ENCODE results near the gene RASD1.
A peak's percentile ranks its signal among the peaks of the same experiment; 100 is the strongest.

RASD1 gene, protein sequence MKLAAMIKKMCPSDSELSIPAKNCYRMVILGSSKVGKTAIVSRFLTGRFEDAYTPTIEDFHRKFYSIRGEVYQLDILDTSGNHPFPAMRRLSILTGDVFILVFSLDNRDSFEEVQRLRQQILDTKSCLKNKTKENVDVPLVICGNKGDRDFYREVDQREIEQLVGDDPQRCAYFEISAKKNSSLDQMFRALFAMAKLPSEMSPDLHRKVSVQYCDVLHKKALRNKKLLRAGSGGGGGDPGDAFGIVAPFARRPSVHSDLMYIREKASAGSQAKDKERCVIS

DNA sequence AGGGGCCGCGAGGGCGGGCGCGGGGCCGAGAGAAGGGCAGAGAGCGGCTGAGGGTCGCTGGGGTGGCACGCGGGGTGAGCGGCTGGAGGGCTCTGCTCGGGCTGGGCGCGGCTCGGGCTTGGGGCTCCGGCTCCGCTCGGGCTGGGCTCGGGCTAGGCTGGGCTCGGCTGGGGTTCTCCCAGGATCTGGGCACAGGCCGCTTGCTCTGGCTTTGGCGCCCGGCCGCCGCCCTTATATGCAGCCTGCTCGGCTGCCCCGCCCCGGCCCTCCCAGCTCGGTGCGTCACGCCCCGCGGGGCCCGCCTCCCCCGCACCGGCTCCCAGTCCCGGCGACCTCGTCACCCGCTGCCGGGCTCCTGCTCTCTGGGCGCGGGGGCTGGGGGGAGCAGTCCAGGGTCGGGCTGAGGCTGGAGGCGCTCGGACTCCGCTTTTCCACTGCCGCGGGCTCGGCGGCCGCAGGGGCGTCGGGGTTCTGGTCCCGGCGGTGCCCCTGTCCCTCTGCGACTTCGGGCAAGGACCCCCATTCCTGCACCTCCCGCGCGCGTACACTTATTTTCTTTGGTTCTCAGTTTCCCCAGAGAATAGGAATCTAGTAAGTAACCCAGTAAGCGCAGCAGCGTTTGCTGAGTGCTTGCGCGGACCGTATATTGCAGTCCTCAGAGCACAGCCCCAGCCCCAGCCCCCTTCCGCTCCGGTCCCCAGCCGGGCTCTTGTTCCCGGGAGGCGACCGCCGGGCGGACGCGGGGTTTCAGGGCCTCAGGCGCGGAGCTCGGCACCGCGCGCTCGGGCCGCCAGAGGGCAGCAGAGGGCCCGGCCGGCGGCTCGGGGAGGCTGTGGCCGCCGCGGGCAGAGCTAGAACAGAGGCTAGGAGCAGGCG, at the start of gene RASD1:
RASD1 (minus strand) TSS at position 207 of the 876 bp plus-strand sequence. CDS start 214 bp downstream, outside the sequence.
- Histone ChIP-seq H3K9ac (ENCODE audit: low read depth, low read length) (peak within 1 kb of the TSS; percentile 74; the same call in 1 of the 2 replicates), H3K36me3 (ENCODE audit: insufficient read depth, low read depth, low read length) (peaks cover 12% of the 10 kb centered on the region), H3K9me3 (ENCODE audit: insufficient read depth, low read depth, low read length) (no peaks in the 10 kb centered on the region), H3K27me3 (ENCODE audit: insufficient read depth, low read length) (peaks cover 29% of the 10 kb centered on the region), H3K4me1 (ENCODE audit: insufficient read depth, low read length) (peaks cover 13% of the 10 kb centered on the region), H3K4me3 (ENCODE audit: low read length) (peak within 1 kb of the TSS; percentile 77), H3K27ac (ENCODE audit: low read length) (no peak within 1 kb of the TSS)

- Histone ChIP-seq H3K4me1 (ENCODE audit: insufficient read depth, low read length) (no peaks in the 10 kb centered on the region), H3K9me3 (ENCODE audit: insufficient read depth, low read depth, low read length) (no peaks in the 10 kb centered on the region), H3K27me3 (ENCODE audit: insufficient read depth, low read length) (no peaks in the 10 kb centered on the region), H3K36me3 (ENCODE audit: insufficient read depth, low read depth, low read length) (no peaks in the 10 kb centered on the region), H3K4me3 (ENCODE audit: low read length) (no peak overlapping the region), H3K27ac (ENCODE audit: low read length) (no peak overlapping the region), H3K9ac (ENCODE audit: low read depth, low read length) (no peak overlapping the region)
Measured at GRCh38 chr17:17545984-17546383, 49.8 kb upstream of the RASD1 start.

- no peaks in the 10 kb centered on the region for H3K27me3 ChIP-seq (ENCODE audit: insufficient read depth, low read length)
- H3K36me3 ChIP-seq (ENCODE audit: insufficient read depth, low read depth, low read length), result no peaks in the 10 kb centered on the region
- no peak overlapping the region for H3K27ac ChIP-seq (ENCODE audit: low read length)
- no peaks in the 10 kb centered on the region for H3K4me1 ChIP-seq (ENCODE audit: insufficient read depth, low read length)
- H3K4me3 ChIP-seq (ENCODE audit: low read length), result no peak overlapping the region
- H3K9ac ChIP-seq (ENCODE audit: low read depth, low read length), result no peak overlapping the region
- no peaks in the 10 kb centered on the region for H3K9me3 ChIP-seq (ENCODE audit: insufficient read depth, low read depth, low read length)
Measured at GRCh38 chr17:17545031-17545820, 49.0 kb upstream of the RASD1 start.

- no peak overlapping the region for H3K9ac ChIP-seq (ENCODE audit: low read depth, low read length)
- no peaks in the 10 kb centered on the region for H3K27me3 ChIP-seq (ENCODE audit: insufficient read depth, low read length)
- no peak overlapping the region for H3K4me3 ChIP-seq (ENCODE audit: low read length)
- H3K36me3 ChIP-seq (ENCODE audit: insufficient read depth, low read depth, low read length), result no peaks in the 10 kb centered on the region
- H3K4me1 ChIP-seq (ENCODE audit: insufficient read depth, low read length), result no peaks in the 10 kb centered on the region
- H3K27ac ChIP-seq (ENCODE audit: low read length), result no peak overlapping the region
- no peaks in the 10 kb centered on the region for H3K9me3 ChIP-seq (ENCODE audit: insufficient read depth, low read depth, low read length)
Measured at GRCh38 chr17:17542906-17543635, 46.9 kb upstream of the RASD1 start.

GRCh38 chr17:17541640-17542001, 45.4 kb upstream of the RASD1 start:
- Histone ChIP-seq H3K27me3 (ENCODE audit: insufficient read depth, low read length) (no peaks in the 10 kb centered on the region), H3K27ac (ENCODE audit: low read length) (no peak overlapping the region), H3K36me3 (ENCODE audit: insufficient read depth, low read depth, low read length) (no peaks in the 10 kb centered on the region), H3K4me1 (ENCODE audit: insufficient read depth, low read length) (no peaks in the 10 kb centered on the region), H3K9ac (ENCODE audit: low read depth, low read length) (no peak overlapping the region), H3K9me3 (ENCODE audit: insufficient read depth, low read depth, low read length) (no peaks in the 10 kb centered on the region), H3K4me3 (ENCODE audit: low read length) (no peak overlapping the region)

DNA sequence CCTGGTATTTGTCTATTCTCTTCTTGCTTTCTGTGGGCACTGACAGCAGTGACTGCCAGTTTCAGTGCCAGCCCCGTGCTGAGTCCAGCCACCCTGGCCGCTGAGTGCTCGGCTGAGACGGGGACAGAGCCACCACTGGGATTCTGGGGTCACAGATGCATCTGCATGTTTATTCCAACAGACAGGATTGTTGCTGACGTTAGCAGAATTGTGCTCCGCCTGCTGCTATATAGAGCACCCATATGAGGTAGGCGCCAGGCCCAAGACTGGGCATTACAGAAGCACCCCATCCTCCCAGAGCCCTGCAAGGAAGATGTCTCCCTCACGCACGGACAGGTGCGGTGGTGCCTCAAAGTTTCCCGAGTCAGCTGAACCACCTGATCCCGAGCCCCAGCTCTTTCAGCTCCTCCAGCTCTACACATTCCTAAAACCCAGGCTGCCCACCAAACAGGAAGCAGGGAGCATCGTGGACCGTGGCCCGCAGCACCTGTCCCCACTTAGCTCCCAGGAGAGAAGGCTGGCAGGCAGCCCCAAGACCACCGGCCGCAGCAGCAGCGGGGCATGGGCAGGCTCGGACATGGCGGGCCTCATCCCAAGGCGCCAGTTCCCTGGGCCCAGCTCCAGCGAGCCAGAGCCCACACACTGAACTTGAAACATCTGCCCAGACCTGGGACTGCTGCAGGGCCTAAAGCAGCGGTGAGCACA, 44.9 kb upstream of the RASD1 start:
- H3K9me3 ChIP-seq (ENCODE audit: insufficient read depth, low read depth, low read length), result no peaks in the 10 kb centered on the region
- no peaks in the 10 kb centered on the region for H3K4me1 ChIP-seq (ENCODE audit: insufficient read depth, low read length)
- no peak overlapping the region for H3K9ac ChIP-seq (ENCODE audit: low read depth, low read length)
- H3K27me3 ChIP-seq (ENCODE audit: insufficient read depth, low read length), result no peaks in the 10 kb centered on the region
- H3K27ac ChIP-seq (ENCODE audit: low read length), result no peak overlapping the region
- no peaks in the 10 kb centered on the region for H3K36me3 ChIP-seq (ENCODE audit: insufficient read depth, low read depth, low read length)
- H3K4me3 ChIP-seq (ENCODE audit: low read length), result no peak overlapping the region

- Histone ChIP-seq H3K4me3 (ENCODE audit: low read length) (no peak overlapping the region), H3K36me3 (ENCODE audit: insufficient read depth, low read depth, low read length) (no peaks in the 10 kb centered on the region), H3K27me3 (ENCODE audit: insufficient read depth, low read length) (no peaks in the 10 kb centered on the region), H3K9me3 (ENCODE audit: insufficient read depth, low read depth, low read length) (no peaks in the 10 kb centered on the region), H3K4me1 (ENCODE audit: insufficient read depth, low read length) (no peaks in the 10 kb centered on the region), H3K9ac (ENCODE audit: low read depth, low read length) (no peak overlapping the region), H3K27ac (ENCODE audit: low read length) (no peak overlapping the region)
Measured at GRCh38 chr17:17540278-17540906, 44.2 kb upstream of the RASD1 start.

GRCh38 chr17:17539591-17539990, 43.4 kb upstream of the RASD1 start:
- no peaks in the 10 kb centered on the region for H3K27me3 ChIP-seq (ENCODE audit: insufficient read depth, low read length)
- no peak overlapping the region for H3K4me3 ChIP-seq (ENCODE audit: low read length)
- H3K27ac ChIP-seq (ENCODE audit: low read length), result no peak overlapping the region
- H3K9me3 ChIP-seq (ENCODE audit: insufficient read depth, low read depth, low read length), result no peaks in the 10 kb centered on the region
- no peaks in the 10 kb centered on the region for H3K36me3 ChIP-seq (ENCODE audit: insufficient read depth, low read depth, low read length)
- H3K9ac ChIP-seq (ENCODE audit: low read depth, low read length), result no peak overlapping the region
- H3K4me1 ChIP-seq (ENCODE audit: insufficient read depth, low read length), result no peaks in the 10 kb centered on the region

- H3K4me3 ChIP-seq (ENCODE audit: low read length), result no peak overlapping the region
- no peaks in the 10 kb centered on the region for H3K4me1 ChIP-seq (ENCODE audit: insufficient read depth, low read length)
- H3K27me3 ChIP-seq (ENCODE audit: insufficient read depth, low read length), result no peaks in the 10 kb centered on the region
- no peaks in the 10 kb centered on the region for H3K36me3 ChIP-seq (ENCODE audit: insufficient read depth, low read depth, low read length)
- no peak overlapping the region for H3K27ac ChIP-seq (ENCODE audit: low read length)
- no peak overlapping the region for H3K9ac ChIP-seq (ENCODE audit: low read depth, low read length)
- H3K9me3 ChIP-seq (ENCODE audit: insufficient read depth, low read depth, low read length), result no peaks in the 10 kb centered on the region
Measured at GRCh38 chr17:17538417-17539391, 42.5 kb upstream of the RASD1 start.
